Panc1 (cell line): ENCODE data around the gene HSDL1. TPM values are rescaled to one million over a fixed set of nuclear protein-coding genes. Genes with fewer than 3 reads are reported as not detected.

Source experiments
- ATAC-seq: fragments of 200-7000 bp; cut with Tn5 transposase; 2 replicates; pipeline ENCODE4 v1.9.1; 2020; ENCODE audit warnings: mild to moderate bottlenecking, moderate library complexity
- BruUV-seq: library from RNA; stranded (reverse); fragments of 400-500 nt; replicated peaks from 2 replicates; lab custom pipeline; 2021; lab: Mats Ljungman, UMichigan
- CTCF ChIA-PET: fragments of 300-600 bp; sonication (Branson Sonifier 250); formaldehyde crosslinking; loops from one replicate; lab custom pipeline; 2022; ENCODE audit warnings: antibody characterized with exemption; lab: Charles Lee
- POLR2A ChIA-PET: fragments of 300-600 bp; sonication (Branson Sonifier 250); formaldehyde crosslinking; loops from one replicate; lab custom pipeline; 2022; ENCODE audit warnings: antibody characterized with exemption; lab: Charles Lee
- DNase-seq: peaks from one replicate; pipeline ENCODE4 v3.0.0-alpha.2; 2010; ENCODE audit warnings: low read depth, low spot score
- H3K27ac ChIP-seq: 2 replicates; pipeline ENCODE4 v1.5.1; 2011; ENCODE audit warnings: mild to moderate bottlenecking, low read length, inconsistent platforms
- H3K27me3 ChIP-seq: fragments of 200-500 bp; sonication (Bioruptor generic); 2 replicates; pipeline ENCODE4 v1.6.0; 2014; ENCODE audit warnings: low read length, inconsistent platforms; ENCODE audit not compliant: control insufficient read depth, insufficient read depth
- H3K36me3 ChIP-seq: fragments of 200-500 bp; sonication (Bioruptor generic); 2 replicates; pipeline ENCODE4 v1.5.1; 2014; ENCODE audit warnings: inconsistent platforms, mild to moderate bottlenecking, low read length, moderate library complexity; ENCODE audit not compliant: control insufficient read depth, insufficient read depth
- H3K4me1 ChIP-seq: 2 replicates; pipeline ENCODE4 v1.5.1; 2011; ENCODE audit warnings: inconsistent platforms, mild to moderate bottlenecking, low read length, moderate library complexity; ENCODE audit not compliant: control insufficient read depth, insufficient read depth
- H3K4me3 ChIP-seq, 2 experiments: 2 replicates each; pipeline ENCODE4 v1.5.1; 2011 to 2012; ENCODE audit warnings: low read depth in 2 of 2, low read length in 2 of 2, mild to moderate bottlenecking in 2 of 2, inconsistent platforms in 1 of 2, moderate library complexity in 1 of 2
- H3K9me3 ChIP-seq: fragments of 200-500 bp; sonication (Bioruptor generic); 2 replicates; pipeline ENCODE4 v1.5.1; 2014; ENCODE audit warnings: low read depth, mild to moderate bottlenecking, inconsistent platforms, low read length, moderate library complexity; ENCODE audit not compliant: control insufficient read depth, insufficient read depth
- CTCF ChIP-seq: fragments of 450-650 bp; IDR thresholded peaks from 2 replicates; pipeline ENCODE4 v1.5.1; 2017; ENCODE audit warnings: mild to moderate bottlenecking
- POLR2AphosphoS5 ChIP-seq: IDR thresholded peaks from 2 replicates; pipeline ENCODE4 v1.6.1; 2012; ENCODE audit warnings: mild to moderate bottlenecking, low read depth, low read length, moderate library complexity
- REST ChIP-seq, 2 experiments: IDR thresholded peaks; 2 replicates each; pipeline ENCODE4 v1.6.1; 2011 to 2012; ENCODE audit warnings: low read depth in 2 of 2, control low read depth in 1 of 2, low read length in 1 of 2, mild to moderate bottlenecking in 1 of 2, moderate library complexity in 1 of 2; ENCODE audit not compliant: insufficient read depth in 1 of 2
- SIN3A ChIP-seq: IDR thresholded peaks from 2 replicates; pipeline ENCODE4 v1.6.1; 2012; ENCODE audit warnings: low read depth, mild to moderate bottlenecking, low read length, moderate library complexity, borderline replicate concordance; ENCODE audit not compliant: insufficient read depth
- TCF7L2 ChIP-seq: IDR thresholded peaks from 2 replicates; pipeline ENCODE4 v1.6.1; 2011; ENCODE audit warnings: mild to moderate bottlenecking, low read depth, low read length, inconsistent platforms
- in situ Hi-C: cut with HindIII; loops from 2 replicates; pipeline ENCODE4 v1.10.0; 2016; ENCODE audit warnings: low sequenced_read_pairs, low pct_unique_long_range_greater_than_20kb
- intact Hi-C: fragments of 100-400 bp; cut with micrococcal nuclease; formaldehyde crosslinking; loops from one replicate; pipeline ENCODE4 v1.10.0; 2022; ENCODE audit not compliant: unreplicated experiment
- total RNA-seq: library from RNA; stranded (reverse); gene quantifications from one replicate; pipeline ENCODE4 v1.2.1, GENCODE V29; 2021; ENCODE audit not compliant: unreplicated experiment

HSDL1 gene
- total RNA-seq, 1 experiment from 2014 or later = 24.6 TPM

- TF ChIP-seq TCF7L2 (no peak), POLR2AphosphoS5 (no peak), REST (IDR thresholded peaks at IDR 0.05; ENCODE audit: insufficient read depth in 1 of 2, low read depth in 2 of 2, low read length in 1 of 2) (no peak), CTCF (no peak), SIN3A (no peak)
- peaks cover 6% of the 10 kb centered on the region for H3K36me3 ChIP-seq
- H3K27me3 ChIP-seq = no peaks in the 10 kb centered on the region
- in situ Hi-C loops (no loop called here), intact Hi-C loops (no loop called here)
- no TSS peak for BruUV-seq
- DNase-seq = no peak
- no peaks in the 10 kb centered on the region for H3K9me3 ChIP-seq
- ChIA-PET CTCF (no interaction called here), POLR2A (no interaction called here)
- no peak overlapping the region for H3K27ac ChIP-seq
- no peaks in the 10 kb centered on the region for H3K4me1 ChIP-seq
- H3K4me3 ChIP-seq = no peak overlapping the region
- no peak for ATAC-seq
Observed at GRCh38 chr16:84082835-84083569, 62.0 kb downstream of the HSDL1 start.

GRCh38 chr16:84082110-84082509 is 62.9 kb downstream of the HSDL1 start:
- no peaks in the 10 kb centered on the region for H3K27me3 ChIP-seq
- ChIA-PET POLR2A (interaction anchor here (0.5 kb wide), 1 partner anchor 68 kb away, joined by 5 read pairs; no protein-coding TSS in a partner anchor), CTCF (interaction anchor here (0.5 kb wide), 1 partner anchor 62 kb away, joined by 5 read pairs; no protein-coding TSS in a partner anchor)
- intact Hi-C loops (no loop called here), in situ Hi-C loops (no loop called here)
- H3K36me3 ChIP-seq = peaks cover 4% of the 10 kb centered on the region
- H3K4me3 ChIP-seq = no peak overlapping the region
- DNase-seq (no peak), ATAC-seq (no peak)
- H3K9me3 ChIP-seq = no peaks in the 10 kb centered on the region
- TF ChIP-seq SIN3A (no peak), TCF7L2 (no peak), CTCF (no peak), POLR2AphosphoS5 (no peak), REST (IDR thresholded peaks at IDR 0.05; ENCODE audit: insufficient read depth in 1 of 2, low read depth in 2 of 2, low read length in 1 of 2) (no peak)
- H3K27ac ChIP-seq = no peak overlapping the region
- H3K4me1 ChIP-seq = no peaks in the 10 kb centered on the region
- BruUV-seq = no TSS peak
